Gastroesophageal sphincter (tissue), 3 donors: ENCODE results near the gene KCNIP2.

Experiments
- EP300 ChIP-seq: sonication (generic); formaldehyde crosslinking; IDR thresholded peaks from one replicate; pipeline ENCODE4 v1.6.1; 2017; ENCODE audit warnings: antibody characterized with exemption, mild to moderate bottlenecking
- POLR2AphosphoS5 ChIP-seq: sonication (generic); formaldehyde crosslinking; IDR thresholded peaks from one replicate; pipeline ENCODE4 v1.6.1; 2017; ENCODE audit warnings: antibody characterized with exemption
- TF ChIP-seq, protein P1 (sequence below), 4 experiments: fragments of 200-600 bp in 2 of 4; fragments of 450-650 bp in 2 of 4; sonication (generic) in 1 of 4; IDR thresholded peaks; one replicate each; pipeline ENCODE4 v1.5.1; 2017 to 2019; ENCODE audit warnings: antibody characterized with exemption in 4 of 4, mild to moderate bottlenecking in 2 of 4, moderate library complexity in 2 of 4

DNA sequence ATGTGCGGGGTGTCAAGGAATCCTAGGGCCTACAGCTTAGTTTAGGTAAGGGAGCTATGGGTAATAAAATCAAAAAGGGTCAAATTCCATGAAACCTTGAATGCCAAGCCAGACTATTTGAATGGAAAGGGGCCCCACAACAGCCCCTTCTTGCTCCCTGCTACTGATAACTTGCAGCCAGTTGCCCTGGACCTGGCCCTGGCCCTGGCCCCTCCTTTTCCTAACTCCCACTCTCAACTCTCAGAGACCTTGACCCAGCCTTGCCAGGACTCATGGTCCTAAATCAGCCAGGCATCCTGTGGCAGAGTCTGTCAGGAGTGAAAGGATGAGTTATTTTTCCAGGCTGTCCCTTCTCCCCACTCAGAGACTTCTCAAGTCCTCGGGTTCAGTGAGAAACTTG, 5.9 kb downstream of the KCNIP2 start:
- TF ChIP-seq POLR2AphosphoS5 (no peak), EP300 (no peak)
- TF ChIP-seq, protein P1, sequence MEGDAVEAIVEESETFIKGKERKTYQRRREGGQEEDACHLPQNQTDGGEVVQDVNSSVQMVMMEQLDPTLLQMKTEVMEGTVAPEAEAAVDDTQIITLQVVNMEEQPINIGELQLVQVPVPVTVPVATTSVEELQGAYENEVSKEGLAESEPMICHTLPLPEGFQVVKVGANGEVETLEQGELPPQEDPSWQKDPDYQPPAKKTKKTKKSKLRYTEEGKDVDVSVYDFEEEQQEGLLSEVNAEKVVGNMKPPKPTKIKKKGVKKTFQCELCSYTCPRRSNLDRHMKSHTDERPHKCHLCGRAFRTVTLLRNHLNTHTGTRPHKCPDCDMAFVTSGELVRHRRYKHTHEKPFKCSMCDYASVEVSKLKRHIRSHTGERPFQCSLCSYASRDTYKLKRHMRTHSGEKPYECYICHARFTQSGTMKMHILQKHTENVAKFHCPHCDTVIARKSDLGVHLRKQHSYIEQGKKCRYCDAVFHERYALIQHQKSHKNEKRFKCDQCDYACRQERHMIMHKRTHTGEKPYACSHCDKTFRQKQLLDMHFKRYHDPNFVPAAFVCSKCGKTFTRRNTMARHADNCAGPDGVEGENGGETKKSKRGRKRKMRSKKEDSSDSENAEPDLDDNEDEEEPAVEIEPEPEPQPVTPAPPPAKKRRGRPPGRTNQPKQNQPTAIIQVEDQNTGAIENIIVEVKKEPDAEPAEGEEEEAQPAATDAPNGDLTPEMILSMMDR (IDR thresholded peaks at IDR 0.05), result no peak
